ENCODE results near the gene ABCA13.

DNA sequence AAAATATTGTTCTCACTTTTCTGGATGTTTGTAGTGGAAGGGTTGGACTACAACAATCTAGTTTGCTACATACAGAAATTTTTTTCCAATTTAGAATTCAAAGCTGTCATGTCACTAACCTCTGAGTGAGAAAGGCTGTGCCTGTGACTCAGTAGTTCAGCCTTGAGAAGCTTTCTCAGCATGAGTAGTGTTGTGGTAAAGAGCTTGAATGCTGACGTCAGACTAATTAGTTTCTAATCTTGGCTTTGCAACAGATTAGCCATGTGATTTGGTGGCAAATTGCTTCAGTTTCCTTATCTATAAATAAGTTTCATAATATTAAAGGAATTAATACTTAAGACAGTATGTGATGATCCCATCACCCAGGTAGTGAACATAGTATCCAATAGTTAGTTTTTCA, 83.8 kb downstream of the ABCA13 start:
- TF ChIP-seq POLR2A (IDR thresholded peaks at IDR 0.05) (no peak), CTCF (IDR thresholded peaks at IDR 0.05) (no peak)
